Stimulated activated CD8-positive, alpha-beta memory T cell treated with anti-CD3 and anti-CD28 coated beads, Interleukin-4, amount 100 ng/mL, for 4 hours (primary cell): Measurements from ENCODE around the gene LMAN1.

Source experiments
- DNase-seq, 2 donors: peaks; one replicate each; pipeline ENCODE4 v3.0.0-alpha.2; 2020; ENCODE audit warnings: low read depth in 2 of 2, low spot score in 1 of 2

LMAN1 gene

DNA sequence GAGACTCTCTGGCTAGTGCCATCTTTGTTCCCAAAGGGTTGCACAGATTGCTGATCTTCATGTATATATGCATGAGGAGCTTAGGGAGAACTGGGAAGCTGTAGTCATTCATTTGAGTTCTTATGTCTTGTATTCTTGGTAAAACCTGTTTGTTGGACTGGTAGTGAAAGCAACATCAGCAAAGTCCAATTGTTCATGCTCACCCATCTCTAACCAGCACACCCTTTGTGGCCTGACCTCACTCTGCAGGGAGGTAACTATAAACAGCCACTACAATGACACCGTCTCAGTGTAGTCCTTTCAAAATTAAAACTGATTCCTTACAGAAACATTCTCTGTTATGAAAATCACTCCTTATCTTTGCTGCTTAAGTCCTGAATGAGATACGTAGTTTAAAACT, 13.9 kb upstream of the LMAN1 start:
- no peak for DNase-seq

DNA sequence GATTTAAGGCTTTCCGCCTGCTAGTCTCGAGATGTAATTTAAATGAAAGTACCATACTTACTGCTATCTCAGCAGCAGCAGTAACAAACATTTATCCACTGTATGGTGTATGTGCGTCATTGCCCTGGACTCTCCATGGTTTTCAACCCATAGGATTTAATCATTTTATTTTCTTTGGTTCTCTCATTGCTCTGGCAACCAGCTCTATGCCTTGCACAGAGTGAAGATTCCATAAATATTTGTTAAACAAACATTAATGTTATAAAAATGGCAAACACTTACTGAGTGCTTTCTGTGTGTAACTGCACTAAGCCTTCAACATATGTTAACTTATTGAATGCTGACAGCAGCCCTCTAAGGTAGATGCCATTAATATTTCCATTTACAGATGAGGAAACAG, 1.3 kb upstream of the LMAN1 start:
- DNase-seq = no peak

DNA sequence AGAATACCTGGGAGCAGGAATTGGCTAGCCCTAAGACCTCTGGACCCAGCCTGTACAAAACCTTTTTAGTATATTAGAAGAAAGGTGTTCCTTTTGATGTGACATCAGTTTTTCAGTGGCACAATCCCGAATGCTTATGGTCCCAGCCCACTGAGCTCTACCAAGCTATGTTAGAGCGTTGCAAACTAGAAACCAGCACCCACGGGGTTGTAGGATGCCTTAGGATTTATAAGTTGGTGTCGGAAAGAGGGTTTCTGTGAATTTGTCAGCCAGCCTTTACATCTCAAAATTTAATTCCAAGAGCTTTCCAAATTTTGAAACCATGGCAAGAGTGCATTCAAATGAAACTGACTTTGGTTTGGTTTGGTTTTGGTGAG, 499 bp upstream of the LMAN1 start:
- no peak for DNase-seq

DNA sequence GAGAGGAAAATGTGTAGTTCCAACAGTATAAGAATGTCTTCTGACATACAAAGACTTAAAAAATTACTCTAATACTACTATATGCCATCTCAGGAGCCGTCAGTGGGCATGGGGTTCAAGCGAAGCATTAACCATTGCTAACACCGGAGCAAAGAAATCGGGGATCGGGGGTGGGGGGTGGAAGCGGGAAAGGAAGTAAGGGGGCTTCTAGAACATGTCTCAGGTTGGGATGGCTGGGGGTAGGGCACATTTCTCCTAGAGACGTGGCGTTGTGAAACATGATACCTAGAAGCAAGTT, 702 bp downstream of the LMAN1 start:
- DNase-seq = no peak

DNA sequence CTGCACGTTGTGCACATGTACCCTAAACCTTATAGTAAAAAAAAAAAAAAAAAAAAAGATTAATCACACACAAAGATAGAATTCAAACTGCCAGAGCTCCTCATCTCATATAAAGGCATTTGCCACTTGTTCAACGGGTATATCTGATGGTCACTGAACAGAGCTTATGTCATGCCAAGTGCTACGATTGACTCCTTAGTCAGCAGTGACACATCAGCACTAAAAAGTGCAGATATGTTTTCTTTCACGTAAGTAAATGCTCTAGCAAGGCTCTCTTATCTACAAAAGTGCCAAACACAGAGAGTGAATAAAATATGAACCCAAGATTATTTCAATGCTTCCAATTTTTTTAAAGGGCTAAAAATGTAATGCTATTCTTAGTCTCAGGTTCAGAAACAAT, 1.1 kb downstream of the LMAN1 start:
- DNase-seq = no peak

DNA sequence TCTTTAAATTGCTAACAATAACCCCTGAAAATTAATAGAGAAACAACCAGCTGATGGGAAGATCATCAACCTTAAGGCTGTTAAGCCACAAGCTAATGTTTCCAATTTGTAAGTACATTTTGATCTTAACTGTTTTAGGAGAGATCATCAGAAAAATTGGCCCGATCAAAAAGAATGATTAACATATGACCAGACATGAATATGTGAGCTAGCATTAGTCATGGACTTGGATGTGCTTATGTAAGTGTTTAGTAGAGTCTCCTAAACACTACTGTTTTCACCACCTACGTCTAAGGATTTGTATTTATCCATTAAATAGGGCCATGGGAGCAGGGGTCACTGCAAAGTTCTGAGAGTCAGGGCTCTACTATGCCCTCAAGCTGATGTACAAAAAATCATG, 4.3 kb downstream of the LMAN1 start:
- no peak for DNase-seq

DNA sequence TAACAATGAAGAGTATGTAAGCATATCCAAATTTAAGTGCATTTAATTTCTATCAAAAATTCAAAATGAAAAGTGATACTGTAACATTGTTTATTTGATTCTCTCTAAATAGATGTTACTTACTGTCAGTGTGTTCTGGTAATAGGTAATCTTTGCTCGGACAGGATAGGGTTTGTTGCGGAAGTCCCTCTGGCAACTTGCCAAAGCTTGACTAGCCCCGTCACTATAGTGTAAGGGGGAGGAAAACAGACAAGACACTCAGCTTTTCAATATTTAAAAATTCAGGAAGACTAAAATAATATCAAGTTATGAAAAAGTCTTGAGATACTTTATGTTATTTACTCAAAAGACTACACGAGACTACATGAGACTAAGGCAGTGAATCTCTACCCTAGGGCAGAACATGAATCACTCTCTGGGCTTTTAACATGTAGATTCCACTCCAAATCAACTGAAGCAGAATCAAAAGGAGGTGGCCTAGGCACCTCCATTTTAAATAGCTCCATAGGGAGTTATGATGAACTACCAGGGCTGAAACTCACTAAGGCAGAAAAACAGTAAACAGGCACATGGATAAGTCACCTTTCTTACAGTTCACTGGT, 5.9 kb downstream of the LMAN1 start:
- no peak for DNase-seq

DNA sequence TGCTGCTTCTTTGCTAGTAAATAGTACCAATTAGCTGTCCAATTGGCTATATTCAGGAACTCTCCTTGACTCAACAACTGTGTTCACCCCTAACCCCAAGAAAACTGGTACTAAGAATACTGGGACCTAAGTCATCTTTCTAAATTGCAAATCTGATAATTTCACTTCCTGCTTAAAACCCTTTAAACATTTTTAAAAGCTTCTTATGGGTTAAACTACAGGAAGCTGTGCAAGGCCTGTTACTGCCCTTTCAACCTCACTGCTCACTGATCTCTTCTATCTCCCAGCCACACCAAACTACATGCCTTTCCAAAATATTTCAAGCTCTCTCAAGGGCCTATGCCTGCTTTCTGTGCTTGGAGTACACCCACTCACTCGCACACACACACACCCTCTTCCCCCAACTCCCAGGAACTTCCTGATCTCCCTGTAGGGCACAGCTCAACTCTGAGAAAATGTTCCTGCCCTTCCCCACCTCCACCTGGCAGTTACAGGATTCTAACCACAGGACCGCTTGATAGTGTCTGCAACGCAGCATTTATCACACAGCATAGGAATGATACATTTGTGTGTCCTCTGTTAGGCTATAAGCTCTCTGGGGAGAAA, 6.7 kb downstream of the LMAN1 start:
- no peak for DNase-seq

DNA sequence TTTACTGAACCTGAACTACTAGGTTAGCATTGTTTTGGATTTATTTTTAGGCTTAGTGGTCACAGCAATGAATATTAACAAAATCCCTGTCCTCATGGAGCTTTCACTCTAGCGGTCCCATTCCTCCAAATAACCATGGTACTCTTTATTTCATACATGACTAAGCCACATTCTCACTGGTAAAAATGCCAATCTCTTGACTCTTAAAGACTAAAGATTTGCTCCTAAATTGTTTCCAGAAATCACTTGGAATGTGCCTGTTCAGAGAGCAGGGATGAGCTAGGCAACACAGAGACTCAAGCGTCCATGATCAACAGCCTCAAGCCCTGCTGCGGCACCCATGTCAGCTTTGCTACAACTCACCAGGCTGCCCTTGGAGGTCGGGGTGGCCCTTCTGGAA, 13.5 kb downstream of the LMAN1 start:
- DNase-seq = no peak

DNA sequence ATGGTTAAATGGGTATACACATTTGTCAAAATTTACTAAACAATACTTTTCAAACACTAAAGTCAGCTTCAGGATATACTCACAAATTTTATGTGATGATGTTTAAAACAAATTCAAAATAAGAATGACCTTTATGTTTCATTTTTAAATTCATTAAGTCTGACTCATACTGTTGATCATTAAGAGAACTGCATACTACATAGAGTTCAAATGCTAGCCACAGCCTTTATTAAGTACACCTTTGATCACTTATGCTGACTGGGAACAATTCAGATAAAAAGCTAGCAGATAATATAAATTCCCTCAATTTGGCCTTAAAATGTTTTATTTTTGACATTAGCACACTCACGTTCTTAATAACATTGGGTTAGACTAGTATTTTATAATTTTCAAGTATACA, 14.1 kb downstream of the LMAN1 start:
- no peak for DNase-seq

DNA sequence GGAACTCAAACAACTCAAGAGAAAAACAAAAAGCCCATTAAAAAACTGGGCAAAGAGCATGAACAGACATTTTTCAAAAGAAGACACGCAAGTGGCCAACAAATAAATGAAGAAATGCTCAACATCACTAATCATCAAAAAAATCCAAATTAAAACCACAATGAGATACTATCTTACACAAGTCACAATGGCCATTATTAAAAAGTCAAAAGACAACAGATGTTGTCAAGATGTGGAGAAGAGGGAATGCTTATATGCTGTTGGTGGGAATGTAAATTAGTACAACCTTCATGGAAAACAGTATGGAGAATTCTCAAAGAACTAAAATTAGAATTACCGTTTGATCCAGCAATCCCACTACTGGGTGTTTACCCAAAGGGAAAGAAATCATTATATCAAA, 15.1 kb downstream of the LMAN1 start:
- no peak for DNase-seq

DNA sequence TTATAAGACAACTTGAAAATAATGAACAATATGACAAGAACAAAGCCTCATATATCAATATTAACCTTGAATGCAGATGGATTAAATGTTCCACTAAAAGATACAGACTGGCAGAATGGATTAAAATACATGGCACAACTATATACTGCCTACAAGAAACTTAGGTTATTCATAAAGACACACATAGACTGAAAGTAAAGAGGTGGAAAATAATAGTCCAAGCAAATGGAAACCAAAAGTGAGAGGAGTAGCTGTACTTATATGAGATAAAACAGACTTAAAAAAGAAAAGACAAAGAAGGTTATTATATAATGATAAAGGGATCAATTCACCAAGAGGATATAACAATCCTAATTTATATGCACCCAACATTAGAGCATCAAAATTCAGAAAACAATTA, 18.2 kb downstream of the LMAN1 start:
- DNase-seq = no peak

DNA sequence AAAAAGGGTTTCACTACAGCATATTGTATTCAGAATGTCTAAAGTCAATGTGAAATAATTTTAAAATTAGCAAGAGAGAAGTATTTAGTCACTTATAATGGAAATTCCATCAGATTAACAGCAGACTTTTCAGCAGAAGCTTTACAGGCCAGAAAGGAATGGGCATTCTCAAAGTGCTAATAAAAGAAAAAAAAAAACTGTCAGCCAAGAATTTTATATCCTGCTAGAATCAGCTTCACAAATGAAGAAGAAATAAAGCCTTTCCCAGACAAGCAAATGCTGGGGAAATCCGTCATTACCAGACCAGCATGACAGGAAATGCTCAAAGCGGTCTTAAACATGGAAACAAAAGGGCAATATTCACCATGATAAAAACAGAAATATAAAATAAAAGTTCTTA, 18.8 kb downstream of the LMAN1 start:
- no peak for DNase-seq

DNA sequence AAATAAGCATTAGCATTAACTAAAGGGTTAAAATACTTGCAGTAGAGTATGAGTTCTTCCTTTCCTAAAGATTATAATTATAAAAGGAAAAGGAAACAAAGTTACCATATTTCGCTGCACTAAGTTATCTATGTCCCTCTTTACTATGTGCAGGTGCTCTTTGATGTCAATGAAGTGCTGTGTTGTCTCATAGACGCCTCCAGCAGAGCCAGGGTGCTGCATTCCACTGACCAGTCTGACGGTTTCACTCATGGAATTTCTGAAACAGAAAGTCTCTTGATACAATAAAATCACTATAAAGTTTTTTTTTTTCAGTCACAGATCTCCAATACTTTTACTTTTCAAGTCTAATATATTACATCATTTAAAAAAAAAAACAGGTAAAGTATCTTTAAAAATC, 26.1 kb downstream of the LMAN1 start:
- DNase-seq = no peak

DNA sequence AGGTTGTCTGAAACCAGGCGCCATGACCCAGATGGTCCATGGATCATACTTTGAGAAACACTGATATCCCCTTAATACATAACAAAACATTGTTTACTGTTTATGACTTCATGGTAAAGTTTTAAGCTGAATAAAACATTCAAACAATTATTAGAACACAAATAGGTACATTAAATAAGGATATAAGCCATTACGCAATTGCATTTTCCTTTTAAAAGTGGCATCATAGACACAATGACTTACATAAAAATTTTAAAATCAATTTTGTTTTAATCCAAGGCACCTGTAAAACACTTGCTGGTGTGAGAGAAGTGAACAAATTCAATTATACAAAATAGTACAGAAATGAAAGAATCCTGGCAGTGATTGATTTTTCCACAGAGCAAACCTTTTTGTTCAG, 30.4 kb downstream of the LMAN1 start:
- no peak for DNase-seq

DNA sequence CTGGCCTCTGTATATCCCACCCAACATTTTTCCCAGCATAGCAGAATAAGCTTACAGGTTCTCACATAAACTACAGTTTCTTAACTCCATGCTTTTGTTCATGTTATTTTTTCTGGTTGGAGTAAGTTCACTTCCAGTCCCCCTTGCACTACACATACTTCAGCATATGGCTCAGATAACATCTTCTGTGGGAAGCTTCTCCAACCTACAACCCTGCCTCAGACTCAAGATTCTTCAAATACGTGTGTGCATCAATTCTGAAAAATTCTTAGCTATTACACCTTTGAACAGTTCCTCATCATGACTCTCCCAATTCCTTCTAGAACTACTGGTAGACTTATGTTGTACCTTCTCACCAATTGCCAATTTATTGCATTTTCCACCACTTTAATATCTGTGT, 33.1 kb downstream of the LMAN1 start:
- DNase-seq = no peak

DNA sequence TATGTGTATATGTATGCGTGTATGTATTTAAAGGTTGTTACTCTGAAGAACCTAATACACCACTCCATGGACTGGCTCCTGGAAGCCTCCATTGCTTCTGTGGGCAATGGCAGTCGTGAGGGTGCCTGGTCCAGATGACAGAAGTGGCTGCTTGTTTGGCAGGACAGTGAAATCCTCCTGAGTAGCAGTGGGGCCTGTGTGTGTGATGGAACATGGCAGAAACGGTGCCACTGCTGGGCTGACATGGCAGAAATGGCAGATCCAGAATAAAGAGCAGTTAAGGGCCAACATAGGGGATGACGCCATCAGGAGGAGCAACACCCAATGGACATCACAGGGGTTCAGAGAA, 34.5 kb downstream of the LMAN1 start:
- DNase-seq = no peak

DNA sequence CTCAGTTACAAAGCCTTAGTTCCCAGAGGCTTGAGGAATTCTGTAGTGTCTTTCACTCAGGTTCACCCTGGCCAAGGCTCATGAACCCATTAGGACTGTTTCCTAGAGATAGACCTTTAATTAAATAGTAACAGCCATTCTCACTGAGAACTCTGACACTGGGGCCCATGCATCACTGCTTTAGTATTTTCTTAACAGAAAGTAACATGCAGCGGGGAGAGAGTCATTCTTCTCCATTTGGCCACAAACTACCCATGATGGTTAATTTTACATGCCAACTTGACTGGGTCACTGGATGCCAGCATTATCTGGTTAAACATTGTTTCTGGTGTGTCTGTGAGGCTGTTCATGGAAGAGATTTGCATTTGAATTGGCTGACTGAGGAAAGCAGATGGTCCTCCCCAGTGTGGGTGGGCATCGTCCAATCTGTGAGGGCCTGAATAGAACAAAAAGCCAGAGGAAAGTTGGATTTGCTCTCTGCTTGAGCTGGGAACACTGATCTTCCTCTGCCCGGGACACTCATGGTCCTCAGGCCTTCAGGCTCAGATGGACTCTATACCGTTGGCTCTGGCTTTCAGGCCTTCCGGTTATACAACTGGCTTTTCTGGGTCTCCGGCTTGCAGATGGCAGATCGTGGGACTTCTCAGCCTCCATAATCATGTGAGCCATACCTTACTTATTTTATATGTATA, 35.0 kb downstream of the LMAN1 start:
- no peak for DNase-seq

DNA sequence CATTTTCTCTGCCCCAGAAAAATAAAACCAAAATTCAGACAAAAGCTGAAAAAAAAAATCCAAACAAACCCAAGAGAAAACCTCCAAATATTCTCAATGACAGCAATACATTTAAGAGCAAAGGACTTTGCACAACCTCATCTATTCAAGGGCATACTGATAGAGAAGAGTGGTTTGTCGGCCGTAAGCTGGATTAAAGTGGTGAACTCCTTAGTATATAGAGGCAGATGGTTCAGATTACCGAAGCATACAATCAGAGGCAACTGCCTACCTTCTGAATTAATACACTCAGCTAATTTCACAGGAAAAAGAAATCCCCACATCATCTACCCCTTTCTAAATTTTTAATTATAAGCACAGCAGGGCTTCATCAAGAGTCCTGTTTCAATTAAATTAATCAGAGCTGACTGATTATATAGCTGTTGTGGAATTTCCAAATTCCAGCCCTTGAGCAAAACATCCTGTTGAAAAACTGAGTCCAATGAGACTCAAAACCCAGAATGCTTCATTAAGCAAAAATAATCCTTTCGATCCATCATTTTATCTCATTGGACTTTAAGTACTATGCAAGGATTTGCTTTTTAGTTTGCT, 40.5 kb downstream of the LMAN1 start, which contains the start of gene CPLX4:
CPLX4 (minus strand) TSS at position 190 of the 591 bp plus-strand sequence; CDS start at position 3, 187 bp downstream.
- no peak for DNase-seq

DNA sequence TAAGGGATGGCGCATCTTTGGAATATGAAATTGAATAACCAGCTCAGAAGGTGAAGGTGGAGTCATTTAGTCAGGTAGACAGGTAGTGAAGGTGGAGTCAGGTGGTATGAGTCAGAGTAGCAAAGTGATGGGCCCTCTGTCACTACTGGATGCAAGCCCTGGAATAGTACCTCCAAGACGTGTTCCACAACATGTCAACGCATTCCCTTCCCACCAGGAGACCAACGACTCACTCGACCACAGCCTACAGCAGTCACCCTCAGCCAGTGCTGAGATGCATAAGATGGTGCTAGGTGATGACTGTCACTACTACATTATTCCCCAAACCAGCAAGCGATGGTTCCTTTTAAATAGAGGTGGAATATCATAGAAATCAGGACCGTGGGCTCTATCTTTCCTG, 47.4 kb downstream of the LMAN1 start:
- no peak for DNase-seq

DNA sequence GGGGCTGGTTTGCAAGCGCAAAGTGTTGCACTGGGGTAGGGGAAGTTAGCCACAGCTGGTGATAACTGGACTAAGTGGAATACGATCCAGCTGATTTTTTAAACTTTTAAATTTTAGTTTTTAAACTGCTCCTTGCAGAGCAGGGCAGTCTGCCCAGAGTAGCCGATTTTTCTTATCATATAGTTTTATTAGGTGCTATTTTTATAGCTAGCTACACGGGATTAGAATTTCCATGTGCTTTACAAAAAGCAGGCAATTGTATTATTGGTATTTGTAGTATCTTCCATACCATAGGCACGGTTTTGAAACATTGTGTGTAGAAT, 50.2 kb downstream of the LMAN1 start:
- DNase-seq = no peak

DNA sequence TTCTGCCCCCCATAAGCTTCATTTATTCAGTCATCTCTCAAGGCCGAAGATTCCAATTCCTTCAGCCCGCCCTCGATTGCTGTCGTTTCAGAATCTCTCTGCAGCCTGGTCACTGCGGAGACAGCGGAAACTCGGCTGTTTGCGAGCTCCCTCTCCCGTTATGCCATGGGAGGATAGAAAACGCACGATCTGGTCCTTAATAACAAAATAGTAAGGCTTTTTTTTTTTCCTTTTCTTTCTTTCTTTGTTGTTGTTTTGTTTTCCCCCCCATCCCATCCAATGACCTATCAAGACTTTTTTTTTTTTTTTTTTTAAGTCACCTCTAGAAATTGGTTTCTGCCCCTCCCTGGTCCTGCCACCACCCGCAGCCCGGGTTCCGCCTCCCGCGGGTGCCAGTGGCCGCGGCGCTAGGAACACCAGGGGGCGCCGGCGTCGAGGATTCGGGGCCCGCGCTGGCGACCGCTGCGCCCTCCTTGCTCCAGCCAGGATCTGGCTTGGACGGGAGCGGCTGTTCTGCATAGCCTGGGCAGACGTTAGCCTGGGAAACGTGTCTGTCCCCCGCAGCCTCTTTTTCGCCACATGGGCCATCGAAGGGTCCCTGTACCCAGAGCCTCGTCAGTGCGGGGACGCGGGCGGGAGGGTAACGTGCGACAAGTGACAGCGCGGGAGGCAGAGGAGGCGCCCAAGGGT, 50.7 kb downstream of the LMAN1 start:
- DNase-seq = peak; percentile 16 to 41
